Measurements from ENCODE around the gene CDYL.
"Not testable (repeated sequence)": the region's sequence is repeated elsewhere in the genome, so short reads cannot be mapped to it uniquely, and the experiment has no call there.

CDYL gene

DNA sequence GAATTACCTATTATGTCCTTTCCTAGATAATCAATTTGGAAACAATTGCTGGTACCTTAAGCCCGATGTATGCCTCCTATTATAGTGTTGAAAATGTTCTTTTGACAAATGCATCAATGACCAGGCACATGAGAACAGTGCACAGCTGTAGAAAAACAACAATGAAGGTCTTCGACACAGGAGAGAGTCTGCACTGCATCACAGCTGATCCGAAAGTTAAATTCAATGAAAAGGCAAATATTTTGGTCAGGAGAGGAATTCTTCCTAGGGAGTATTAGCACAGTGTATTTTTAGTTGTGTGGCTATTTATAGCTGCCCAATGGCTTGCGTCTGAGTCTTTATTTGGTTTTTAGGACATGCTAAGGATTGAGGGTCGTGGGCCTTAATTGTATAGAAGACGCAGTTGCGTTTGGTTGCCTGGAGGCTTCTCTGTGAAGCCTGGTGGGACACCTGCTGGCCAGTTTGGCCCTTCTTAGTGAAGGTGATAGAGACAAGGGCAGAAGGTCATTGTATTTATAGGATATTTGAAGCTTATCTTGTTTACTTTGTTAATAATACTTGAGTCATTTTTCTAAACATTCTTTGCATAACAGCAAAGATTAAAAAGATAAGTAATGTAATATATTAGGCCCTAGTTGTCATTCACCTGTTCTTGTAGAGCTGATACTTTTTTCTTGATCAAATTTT, 72.3 kb downstream of the CDYL start:
- DNase-seq = no peak

DNA sequence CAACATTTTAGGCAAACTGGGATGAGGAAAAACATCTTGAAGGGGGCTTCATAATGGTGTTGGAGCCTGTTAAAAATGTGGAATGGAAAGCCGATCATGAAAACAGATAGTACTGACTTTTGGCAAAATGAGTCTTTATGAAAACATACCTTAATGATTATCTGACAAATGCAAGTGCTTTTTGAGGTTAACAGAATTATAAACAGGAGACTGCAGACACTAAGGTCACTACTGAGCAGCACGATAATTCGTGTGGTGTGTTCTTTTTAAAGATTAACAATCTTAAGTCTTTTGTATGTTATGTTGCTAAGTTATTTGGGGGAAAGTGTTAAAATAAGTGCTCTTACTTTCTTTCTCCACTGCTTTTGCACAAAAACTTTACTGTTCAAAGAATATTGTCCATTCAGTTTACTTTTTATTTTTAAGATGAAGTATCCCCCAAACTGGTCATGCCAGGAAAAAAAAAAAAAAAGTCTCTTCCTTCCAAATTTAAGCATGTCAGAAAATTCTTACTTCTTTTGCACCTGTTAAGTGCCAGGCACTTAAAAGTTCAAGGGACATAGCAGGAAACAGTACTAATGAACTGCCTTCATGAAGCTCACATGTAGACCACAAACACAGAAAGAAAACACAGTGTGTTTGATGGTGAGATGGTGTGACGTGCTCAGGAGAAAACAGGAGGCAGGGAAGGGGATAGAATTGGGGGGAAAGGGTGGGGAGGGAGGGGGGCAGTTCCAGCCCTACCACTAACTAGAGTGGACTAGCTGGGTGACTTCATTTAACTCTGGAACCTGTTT, 73.2 kb downstream of the CDYL start:
- no peak for DNase-seq

- DNase-seq = no peak
These were observed 74.8 kb downstream of the CDYL start for GRCh38 chr6:4851035-4851434.

- DNase-seq = not testable (repeated sequence)
These were observed 76.0 kb downstream of the CDYL start for GRCh38 chr6:4852186-4852585.

- no peak for DNase-seq
These were observed 76.7 kb downstream of the CDYL start for GRCh38 chr6:4852938-4853337.

- DNase-seq = no peak
These were observed 77.1 kb downstream of the CDYL start for GRCh38 chr6:4853349-4853748.

DNA sequence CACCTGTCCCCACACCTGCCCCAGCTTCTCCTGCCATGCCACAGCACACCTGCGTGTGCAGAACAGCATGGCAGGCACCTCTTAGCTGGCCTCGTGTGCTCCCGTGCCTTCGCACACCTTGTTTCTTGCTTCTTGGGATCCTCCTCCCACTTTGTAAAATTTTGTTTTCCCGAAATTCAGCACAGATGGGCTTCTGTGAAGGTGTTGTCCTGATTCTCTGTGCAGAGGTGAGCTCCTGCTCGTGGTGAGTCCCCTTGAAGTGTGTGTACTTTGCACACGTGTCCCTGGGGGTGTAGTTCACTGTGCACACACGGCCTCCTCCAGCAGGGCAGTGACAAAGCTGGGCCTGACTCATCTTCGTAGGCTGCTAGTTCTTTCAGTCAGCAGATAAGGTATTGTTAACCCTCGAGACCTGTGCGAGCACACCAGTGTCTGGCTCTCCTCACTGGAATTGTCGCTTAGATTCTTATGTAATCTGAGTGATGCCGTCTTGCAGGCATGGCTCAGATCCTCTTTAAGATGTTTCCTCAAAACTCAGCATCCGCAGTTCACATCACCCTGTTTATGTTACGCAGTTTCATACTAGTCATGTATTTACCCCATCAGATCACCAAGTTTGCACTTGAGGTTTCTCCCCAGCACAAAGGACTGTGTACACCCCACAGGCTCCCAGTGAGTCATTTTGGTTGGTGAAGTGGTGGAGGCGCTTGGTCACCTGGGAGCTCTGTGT, 77.7 kb downstream of the CDYL start:
- DNase-seq = no peak

DNA sequence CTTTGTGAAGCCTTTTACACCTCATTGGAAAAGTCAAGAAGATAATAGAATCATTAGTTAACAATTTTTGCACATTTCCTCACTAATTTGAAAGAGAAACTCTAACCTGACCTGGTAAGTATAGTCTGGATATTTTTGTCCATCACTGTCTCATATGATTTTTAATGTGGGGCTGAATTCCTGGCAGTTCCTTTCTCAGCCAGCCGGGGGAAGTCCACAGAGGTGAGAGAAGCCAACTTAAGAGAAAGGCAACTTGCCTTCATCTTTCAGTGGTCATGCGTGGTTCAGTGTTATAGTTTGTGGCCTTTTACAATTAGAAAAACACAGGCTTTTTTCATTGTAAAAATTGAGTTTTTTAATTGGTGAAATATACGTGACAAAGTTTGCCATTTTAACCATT, 80.6 kb downstream of the CDYL start:
- no peak for DNase-seq

DNA sequence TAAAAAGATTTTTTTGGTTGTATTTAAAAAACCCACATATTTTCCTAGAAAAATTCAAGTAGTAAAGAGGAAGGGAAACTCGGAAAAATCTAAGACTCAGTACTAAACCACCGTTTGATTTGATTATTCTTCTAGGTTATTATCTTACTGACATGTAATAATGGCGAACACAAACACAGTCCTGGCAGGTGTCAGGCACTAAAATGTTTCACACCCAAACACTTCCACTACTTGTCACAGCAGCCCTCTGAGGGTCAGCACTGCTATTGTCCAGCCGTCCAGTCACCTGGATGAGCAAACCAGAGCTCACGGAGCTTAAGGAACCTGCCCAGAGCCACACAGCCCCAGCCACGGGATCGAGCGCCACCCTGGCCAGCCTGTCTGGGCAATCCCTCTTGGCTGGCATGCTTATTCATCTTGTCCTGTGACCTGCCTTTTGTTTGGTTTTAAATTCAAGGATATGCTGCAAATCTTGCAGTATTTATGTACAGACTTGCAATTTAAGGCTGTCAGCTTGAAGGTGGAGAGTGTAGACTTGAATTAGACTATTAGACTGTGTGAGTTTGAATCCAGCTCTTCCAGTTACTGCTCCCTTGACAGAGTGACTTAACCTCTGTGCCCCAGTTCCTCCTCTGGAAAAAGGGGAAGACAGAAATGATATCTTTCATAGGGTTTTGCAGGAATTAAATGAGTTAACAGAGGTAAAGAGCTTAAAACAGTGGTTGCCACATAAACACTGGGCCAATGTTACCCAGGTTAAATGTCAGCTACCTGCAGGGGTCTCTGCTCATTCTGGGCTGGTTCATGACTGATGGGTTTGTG, 82.2 kb downstream of the CDYL start:
- no peak for DNase-seq

GRCh38 chr6:4860387-4860786, 84.2 kb downstream of the CDYL start:
- no peak for DNase-seq

- no peak for DNase-seq
These were observed 85.4 kb downstream of the CDYL start for GRCh38 chr6:4861564-4861963.

- no peak for DNase-seq
These were observed 88.3 kb downstream of the CDYL start for GRCh38 chr6:4864519-4864918.

GRCh38 chr6:4865006-4865405, 88.8 kb downstream of the CDYL start:
- not testable (repeated sequence) for DNase-seq

DNA sequence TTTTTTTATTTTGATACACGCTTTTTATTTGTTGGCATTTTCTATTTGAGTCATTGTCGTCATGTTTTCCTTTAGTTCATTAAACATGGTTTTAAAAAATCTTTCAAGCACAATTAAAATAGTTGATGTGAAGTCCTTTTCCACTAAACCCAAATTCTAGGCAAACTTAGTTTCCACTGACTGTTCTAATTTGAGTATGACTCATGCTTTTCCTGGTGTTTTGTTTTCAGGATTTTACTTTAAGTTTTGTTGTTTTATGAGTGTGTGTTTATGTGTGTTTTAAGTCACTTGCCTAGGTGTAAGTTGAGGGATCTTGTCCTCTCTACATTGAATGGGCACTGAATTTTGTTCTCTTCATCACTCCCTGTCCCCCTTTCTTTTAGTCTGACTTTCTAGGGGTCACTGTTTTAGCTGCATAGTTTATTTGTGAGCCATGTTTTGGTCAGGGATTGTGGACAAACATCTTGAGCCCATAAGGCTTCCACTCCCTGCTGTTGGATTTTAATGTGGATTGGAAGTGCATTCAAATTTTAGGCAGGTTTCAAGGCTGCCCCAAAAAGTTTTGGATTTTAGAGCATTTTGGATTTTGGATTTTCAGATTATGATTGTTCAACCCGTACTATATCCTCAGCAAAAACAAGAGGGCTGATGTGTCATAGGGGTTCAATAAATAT, 94.8 kb downstream of the CDYL start:
- no peak for DNase-seq

DNA sequence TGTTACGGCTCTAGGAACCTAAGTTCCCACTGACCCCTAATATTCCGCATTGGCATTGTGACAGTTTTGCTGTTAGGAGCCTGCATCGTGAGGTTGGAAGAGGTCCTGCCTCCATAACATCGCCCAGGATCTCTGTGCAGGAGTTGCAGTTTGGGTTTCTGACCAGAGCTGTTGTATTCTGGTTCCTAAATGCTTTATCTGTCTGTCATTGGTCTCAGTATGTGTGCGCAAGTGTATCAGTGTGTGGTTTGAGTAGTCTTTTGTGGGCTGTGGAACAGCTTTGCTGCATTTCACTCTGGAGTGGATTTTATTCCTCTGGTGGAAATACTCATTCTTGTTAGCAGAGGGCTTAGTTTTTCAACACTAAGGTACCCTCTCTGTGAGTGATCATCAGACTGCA, 95.6 kb downstream of the CDYL start:
- DNase-seq = no peak

DNA sequence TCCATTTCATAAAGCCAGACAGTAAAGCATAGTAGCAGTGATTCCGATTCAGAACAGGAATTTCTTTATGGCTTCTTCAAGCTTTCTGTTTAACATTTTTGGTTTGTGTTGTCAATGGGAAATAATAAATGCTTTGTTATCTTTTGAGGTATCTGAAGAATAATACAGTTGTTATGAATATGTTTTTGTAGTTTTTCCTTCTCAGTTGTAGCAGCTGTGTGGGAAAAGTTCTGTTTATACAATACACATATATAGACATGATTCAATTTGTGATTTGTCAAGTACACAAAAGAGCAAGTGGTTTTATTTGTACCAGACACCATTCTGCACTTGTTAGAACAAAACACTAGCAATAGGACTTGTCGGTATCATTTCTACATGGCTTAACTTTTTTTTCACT, 96.6 kb downstream of the CDYL start:
- DNase-seq = no peak

- DNase-seq = no peak
These were observed 97.7 kb downstream of the CDYL start for GRCh38 chr6:4873928-4874327.

GRCh38 chr6:4879741-4880275, 103.6 kb downstream of the CDYL start:
- no peak for DNase-seq

DNA sequence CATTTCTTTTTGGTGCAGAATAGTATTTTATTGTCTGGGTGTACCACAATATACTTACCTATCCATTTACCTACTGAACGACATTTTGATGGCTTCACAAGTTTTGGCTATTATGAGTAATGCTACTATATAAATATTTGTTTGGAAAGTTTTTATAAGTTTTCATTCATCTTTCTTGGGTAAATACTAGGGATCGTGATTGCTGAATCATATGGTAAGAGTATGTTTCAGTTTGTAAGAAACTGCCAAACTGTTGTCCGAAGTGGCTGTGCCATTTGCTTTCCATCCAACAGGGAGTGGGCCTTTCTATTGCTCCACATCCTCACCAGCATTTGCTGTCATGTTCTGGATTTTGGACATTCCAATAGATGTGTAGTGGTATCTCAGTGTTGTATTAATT, 104.2 kb downstream of the CDYL start:
- no peak for DNase-seq

- DNase-seq = no peak
These were observed 107.1 kb downstream of the CDYL start for GRCh38 chr6:4883298-4883697.

DNA sequence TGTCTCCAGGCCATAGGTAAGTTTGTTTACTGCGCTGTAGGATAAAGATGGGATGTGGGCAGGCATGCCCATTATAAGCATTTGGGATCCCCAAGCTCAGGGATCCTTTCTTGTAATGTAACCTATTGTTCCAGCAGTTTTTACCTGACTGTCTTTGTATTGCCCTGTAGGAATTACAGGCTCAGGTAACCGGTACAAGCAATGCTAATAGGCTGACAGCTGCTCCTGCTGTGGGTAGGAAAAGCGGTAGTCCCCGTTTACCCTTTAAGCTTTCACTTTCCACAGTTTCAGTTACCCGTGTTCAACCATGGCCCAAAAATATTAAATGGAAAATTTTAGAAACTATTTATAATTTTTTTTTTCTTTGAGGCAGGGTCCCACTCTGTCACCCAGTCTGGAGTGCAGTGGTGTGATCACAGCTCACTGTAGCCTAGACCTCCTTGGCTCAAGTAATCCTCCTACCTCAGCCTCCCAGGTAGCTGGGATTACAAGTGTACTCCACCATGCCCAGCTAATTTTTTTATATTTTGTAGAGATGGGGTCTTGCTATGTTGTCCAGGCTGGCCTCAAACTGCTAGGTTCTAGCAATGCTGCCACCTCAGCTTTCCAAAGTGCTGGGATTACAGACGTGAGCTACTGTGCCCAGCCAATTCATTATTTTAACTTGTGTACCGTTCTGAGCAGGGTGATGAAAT, 108.6 kb downstream of the CDYL start:
- DNase-seq = no peak

Data from cerebellar nuclear complex (tissue), 1 donor.